ENCODE measurements around the gene SLC22A3.
"Not testable (repeated sequence)": the region's sequence is repeated elsewhere in the genome, so short reads cannot be mapped to it uniquely, and the experiment has no call there.

The SLC22A3 gene

DNA sequence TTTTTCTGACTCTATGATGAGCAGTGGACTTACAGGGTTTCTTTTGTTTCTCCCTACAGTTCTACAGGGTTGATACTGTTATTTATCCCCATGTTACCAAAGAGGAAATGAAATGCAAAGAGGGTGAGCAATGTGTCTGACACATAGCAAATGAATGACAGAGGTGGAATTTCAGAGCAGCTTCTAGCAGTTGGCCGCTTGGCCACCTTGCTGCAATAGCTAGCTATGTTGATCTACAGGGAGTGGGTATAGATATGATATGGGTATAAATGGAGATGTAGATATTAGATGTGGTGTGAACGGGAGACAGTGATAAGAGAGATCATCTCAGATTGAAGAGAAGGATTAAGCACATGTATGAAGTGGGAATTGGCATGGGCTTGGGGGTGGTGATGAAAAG is 10.9 kb upstream of the SLC22A3 start:
- DNase-seq: no peak

DNA sequence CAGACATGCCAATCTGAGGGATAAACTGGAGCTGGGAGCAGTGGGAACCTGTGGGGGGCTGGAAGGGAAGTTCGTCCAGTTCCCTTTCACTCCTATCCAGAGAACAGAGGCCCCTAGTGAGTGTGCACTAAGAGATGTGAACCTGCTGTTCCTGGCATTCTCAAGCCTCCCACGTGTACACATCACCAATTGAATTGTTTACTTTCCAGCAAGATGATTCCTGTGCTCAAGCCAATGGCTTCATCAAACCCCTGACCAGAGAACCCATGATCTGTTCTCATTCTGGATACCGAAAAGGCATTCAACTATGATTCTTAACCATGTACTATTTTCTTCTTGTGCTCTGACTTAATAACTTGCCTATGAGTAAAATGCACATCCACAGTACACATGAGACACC is 10.2 kb upstream of the SLC22A3 start:
- no peak for DNase-seq

GRCh38 chr6:160343144-160343543 is 5.0 kb upstream of the SLC22A3 start:
- DNase-seq: no peak

- no peak for DNase-seq
Measured at GRCh38 chr6:160344271-160344670, 3.9 kb upstream of the SLC22A3 start.

- no peak for DNase-seq
Measured at GRCh38 chr6:160347259-160348222, 637 bp upstream of the SLC22A3 start.

DNA sequence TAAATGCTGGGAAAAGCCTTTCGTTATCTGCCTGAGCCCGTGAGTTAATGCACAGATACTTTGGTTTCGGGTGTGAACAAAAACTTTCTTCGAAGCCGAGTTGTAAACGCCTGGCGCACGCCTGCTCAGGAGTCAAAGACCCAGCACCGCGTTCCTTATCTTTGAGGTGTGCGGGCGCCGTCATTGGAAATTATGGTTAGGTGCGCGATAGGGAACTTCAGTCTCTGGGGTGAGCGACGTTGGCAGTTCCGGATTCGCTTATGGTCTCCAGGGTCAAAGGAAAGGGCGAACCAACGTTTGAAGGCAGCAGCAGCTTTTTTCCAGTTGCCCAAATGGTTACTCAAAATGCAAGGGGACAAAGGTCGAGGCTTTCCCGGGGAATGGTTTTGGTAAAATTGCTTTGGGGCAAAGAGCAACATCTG is 853 bp downstream of the SLC22A3 start:
- DNase-seq: no peak

GRCh38 chr6:160349814-160350350 is 1.7 kb downstream of the SLC22A3 start:
- no peak for DNase-seq

- no peak for DNase-seq
Measured at GRCh38 chr6:160353950-160354496, 5.8 kb downstream of the SLC22A3 start.

GRCh38 chr6:160355001-160355400 is 6.8 kb downstream of the SLC22A3 start:
- DNase-seq: no peak

GRCh38 chr6:160356074-160356744 is 8.0 kb downstream of the SLC22A3 start:
- DNase-seq: no peak

DNA sequence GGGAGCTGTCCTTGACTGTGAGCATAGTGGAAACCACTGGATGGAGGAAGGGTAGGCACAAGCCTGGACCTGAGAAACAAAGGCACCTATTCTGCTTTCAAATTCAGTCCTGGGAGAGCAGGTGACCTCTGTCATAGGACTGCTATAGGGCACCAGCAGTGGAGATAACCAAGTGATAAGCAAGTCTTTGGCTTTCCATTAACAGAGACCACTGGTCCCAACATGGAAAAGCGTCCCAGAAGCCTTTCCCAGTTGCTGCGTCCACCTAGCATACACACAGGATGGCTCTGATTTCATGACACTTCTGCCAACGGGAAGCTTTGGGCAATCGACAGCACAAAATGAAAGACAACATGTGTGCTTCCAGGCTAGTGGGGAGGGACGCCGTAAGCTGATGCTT is 8.9 kb downstream of the SLC22A3 start:
- DNase-seq: no peak

DNA sequence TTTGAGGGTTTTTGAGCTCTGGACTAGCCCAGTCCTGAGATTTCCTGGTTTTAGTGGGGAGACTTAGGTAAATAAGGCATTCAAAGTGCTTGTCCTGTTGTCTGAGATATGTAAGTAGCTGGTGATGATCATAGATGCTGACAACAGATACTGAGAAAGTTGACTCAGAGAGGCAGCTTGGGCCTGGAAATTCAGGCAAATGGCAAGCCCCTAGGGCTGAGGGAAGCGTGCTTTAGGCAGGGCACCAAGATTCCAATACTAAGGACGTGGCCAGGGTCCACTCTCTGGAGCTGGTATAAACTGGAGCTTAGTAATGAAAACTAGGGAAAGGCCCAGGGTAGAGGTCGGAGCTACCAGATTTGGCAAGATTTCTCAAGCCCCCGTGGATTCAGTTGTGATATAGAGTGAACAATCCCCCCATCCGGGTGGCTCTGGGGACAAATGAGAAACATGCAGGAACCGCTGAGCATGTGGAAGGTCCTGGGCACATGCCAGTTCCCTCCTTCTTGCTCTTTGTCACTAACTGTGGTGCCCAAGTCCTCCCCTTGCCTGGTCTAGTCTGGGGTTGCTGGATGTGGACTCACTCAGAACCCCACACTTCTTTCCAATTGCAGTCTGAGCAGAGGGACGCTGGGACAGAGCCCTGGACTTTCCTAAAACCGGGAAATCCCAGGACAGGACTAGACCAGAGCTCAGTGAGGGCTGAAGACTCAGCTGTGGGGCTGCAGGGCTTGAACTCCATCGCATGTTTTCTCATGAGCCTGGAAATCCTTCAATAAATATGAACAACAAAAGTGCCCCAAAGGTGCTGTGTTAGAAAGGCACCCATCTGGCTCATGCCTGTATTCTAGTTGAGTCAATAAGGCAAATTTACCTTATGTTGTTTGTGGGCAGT is 10.3 kb downstream of the SLC22A3 start:
- no peak for DNase-seq

GRCh38 chr6:160360955-160361354 is 12.8 kb downstream of the SLC22A3 start:
- DNase-seq: no peak

DNA sequence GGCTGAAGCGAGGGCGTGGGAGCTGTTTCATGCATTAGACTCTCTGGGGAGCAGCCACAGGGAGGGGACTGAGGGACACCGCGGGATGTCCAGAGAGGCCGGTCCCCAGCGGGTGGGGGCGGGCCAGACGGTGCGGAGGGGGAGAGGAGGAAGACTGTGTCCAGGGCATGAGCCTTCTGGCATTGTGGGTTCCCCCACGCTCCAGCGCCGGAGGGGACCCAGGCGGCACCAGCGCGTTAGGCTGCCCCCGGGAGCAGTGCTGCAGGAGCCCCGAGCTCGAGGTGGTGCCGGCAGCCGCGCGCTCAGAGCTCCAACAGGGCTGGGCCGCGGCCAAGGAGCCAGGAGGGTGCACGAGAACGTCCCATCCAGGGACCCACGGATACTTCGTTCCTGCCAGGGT is 14.4 kb downstream of the SLC22A3 start:
- DNase-seq: no peak

DNA sequence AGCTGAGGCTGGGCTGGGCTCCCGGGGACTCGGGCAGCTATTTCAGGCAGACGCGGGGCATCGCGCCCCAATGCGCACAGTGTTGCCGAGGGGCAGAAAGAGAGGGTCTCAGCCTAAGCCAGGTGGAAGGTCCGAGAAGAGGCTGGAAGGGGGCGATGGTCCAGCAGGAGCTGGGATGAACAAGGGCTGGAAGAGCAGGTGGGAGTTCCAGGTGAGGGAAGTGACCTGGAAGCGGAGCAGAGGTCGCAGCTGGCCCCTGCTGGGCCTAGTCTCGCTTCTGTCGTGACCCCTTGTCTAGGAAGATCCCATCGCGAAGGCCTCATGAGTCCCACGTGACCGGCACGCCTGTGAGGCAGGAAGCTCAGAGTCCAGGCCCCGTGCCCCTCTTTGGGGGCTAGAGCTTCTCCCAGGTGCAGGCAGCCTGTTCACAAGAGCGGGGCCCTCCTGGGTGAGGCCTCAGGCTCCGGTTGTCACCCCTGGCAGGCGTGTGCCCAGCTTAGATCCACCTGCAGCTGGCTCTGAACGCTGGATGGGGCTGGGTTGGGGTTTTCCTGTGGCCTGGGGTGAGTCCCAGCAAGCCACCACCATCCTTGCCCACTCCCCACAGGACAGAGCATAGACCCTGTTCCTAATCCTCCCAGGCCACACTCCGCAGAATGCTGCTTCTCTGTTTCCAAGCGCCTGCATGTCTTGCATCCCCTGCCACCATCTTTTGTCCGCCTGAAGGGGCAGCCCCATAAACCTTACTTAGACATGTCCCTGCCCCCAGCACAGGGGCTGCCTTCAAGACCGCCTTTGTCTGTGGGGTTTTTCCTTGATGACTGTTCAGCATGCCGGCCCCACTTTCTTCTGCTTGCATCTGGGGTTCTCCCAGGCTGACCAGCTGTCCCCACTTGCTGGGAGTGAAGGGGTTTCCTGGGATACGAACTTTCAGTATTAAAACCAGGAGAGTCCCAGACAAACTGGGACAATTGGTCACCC is 15.1 kb downstream of the SLC22A3 start:
- DNase-seq: no peak

- DNase-seq: no peak
Measured at GRCh38 chr6:160365117-160365516, 16.9 kb downstream of the SLC22A3 start.

- DNase-seq: no peak
Measured at GRCh38 chr6:160367798-160368547, 19.8 kb downstream of the SLC22A3 start.

DNA sequence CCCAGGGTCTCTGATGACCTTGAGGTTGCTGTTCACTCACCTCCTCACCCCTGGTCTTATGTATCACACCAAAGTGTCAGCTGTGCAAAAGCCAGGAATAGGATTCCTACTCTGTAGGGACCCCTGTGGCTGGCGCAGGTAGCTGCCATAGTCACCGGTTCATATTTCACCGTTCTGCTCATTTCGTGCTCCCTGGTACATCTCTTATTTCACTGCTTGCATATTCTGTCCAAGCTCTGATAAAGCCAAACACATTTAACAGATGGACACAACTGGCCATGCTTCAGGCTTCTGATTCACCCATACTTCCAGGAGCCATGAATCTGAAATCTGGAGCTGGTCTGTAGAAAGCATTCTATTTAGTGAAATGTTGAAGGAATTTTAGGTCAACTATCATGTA is 20.5 kb downstream of the SLC22A3 start:
- no peak for DNase-seq

GRCh38 chr6:160373601-160374000 is 25.4 kb downstream of the SLC22A3 start:
- DNase-seq: not testable (repeated sequence)

DNA sequence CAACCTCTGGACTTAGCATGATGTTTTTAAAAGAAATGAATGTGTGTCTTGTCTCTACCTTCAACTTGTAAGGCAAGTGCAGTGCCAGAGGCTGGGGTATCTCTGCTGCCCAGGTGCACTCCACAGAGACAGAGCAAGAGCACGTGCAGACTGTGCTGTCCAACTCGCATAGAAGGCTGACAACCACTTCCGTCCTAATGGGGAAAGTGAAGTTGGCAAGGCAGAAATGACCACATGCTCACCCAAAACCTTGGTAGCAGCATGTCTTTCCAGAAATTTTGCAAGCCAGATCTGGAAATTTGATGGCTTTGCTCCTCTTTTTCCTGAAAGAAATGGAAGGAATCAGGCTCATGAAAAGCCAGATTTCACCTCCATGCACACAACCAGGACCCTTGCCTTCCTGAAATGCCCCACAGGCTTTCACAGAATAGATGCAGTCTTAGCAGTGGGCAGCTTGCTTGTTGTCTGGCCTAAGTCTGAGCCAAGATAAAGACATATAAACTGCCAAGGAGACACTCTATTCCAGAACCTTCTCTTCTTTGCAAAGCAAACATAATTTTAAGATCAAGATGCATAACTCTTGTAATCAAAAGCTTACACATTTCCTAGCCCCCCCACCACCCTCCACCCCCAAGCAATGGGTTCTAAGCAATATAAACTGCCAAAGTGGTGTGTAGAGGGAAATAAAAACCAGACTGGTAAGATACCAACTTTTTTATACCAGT is 26.8 kb downstream of the SLC22A3 start:
- DNase-seq: no peak
